HepG2 (cell line): ENCODE data around the gene NFE2L2. TPM values are rescaled to one million over a fixed set of nuclear protein-coding genes. Genes with fewer than 3 reads are reported as not detected.
A peak's percentile ranks its signal among the peaks of the same experiment; 100 is the strongest.

Experiments
- ETV6 ChIP-seq: sonication (generic); formaldehyde crosslinking; conservative IDR thresholded peaks from 2 replicates; pipeline ENCODE4 v1.4.0; 2020; ENCODE audit warnings: missing genetic modification reagents
- KIAA2018 ChIP-seq: sonication (generic); formaldehyde crosslinking; IDR thresholded peaks from 2 replicates; pipeline ENCODE4 v1.5.0; 2020; ENCODE audit warnings: mild to moderate bottlenecking, missing genetic modification reagents, borderline replicate concordance
- RBM39 ChIP-seq: fragments of 200-400 bp; formaldehyde crosslinking; IDR thresholded peaks from one replicate; pipeline ENCODE4 v1.6.1; 2018; ENCODE audit warnings: antibody characterized with exemption, mild to moderate bottlenecking, low read depth, low read length; ENCODE audit not compliant: poor library complexity, severe bottlenecking
- TGIF2 ChIP-seq: IDR thresholded peaks from 2 replicates; pipeline ENCODE4 v1.6.1; 2016; ENCODE audit warnings: control low read depth, missing compliant biosample characterization
- ZBTB43 ChIP-seq: sonication (generic); formaldehyde crosslinking; conservative IDR thresholded peaks from 2 replicates; pipeline ENCODE4 v1.4.0; 2020; ENCODE audit warnings: missing genetic modification reagents
- ZFP91 ChIP-seq: sonication (generic); formaldehyde crosslinking; IDR thresholded peaks from 2 replicates; pipeline ENCODE4 v1.9.0; 2022; ENCODE audit warnings: missing genetic modification reagents, mild to moderate bottlenecking, borderline replicate concordance
- ZNF646 ChIP-seq: sonication (generic); formaldehyde crosslinking; IDR thresholded peaks from 2 replicates; pipeline ENCODE4 v1.9.0; 2021; ENCODE audit warnings: mild to moderate bottlenecking, missing genetic modification reagents
- ZNF709 ChIP-seq: sonication (generic); formaldehyde crosslinking; IDR thresholded peaks from 2 replicates; pipeline ENCODE4 v1.5.0; 2020; ENCODE audit warnings: mild to moderate bottlenecking, missing genetic modification reagents
- polyA plus RNA-seq, 8 experiments: library from polyadenylated mRNA; depleted of rRNA in 3 of 8; stranded (reverse) in 7 of 8; unstranded in 1 of 8; fragments of >200 nt; fragmentation: Illumina TruSeq in 4 of 8; extraction: Trizol in 4 of 8; gene quantifications; 2 replicates each; pipeline versions ENCODE4 v1.2.1 to v1.2.3, GENCODE V29; 2011 to 2016; ENCODE audit warnings: low read depth in 4 of 8, missing spikeins in 1 of 8, mixed read lengths in 1 of 8; ENCODE audit not compliant: insufficient read depth in 1 of 8
- total RNA-seq, 5 experiments: library from RNA; depleted of rRNA; stranded (reverse); fragments of >200 nt; fragmentation: Illumina TruSeq; extraction: Trizol; gene quantifications; 2 replicates each; pipeline ENCODE4 v1.2.3, GENCODE V29; 2016; ENCODE audit warnings: low read depth in 1 of 5

NFE2L2 gene
- total and polyA plus RNA-seq, 2 of the 13 experiments (the other 11 are each of a cell fraction or from before 2014, with no cell fraction given) = 84.6 to 215 TPM

GRCh38 chr2:177212891-177213856 lies 51.4 kb downstream of the NFE2L2 start (continued):
- TF ChIP-seq ZBTB43 (CRISPR knock-in tag) (0 out of 2 replicates have a peak, but pooled peaks have one; percentile 47), ZFP91 (CRISPR knock-in tag) (peak; percentile 69; the same call in 1 of the 2 replicates), ZNF709 (CRISPR knock-in tag) (no peak; the same call in 1 of the 2 replicates), TGIF2 (CRISPR knock-in tag) (peak; percentile 24; the same call in 1 of the 2 replicates), RBM39 (peak; percentile 92), ZNF646 (CRISPR knock-in tag) (0 out of 2 replicates have a peak, but pooled peaks have one; percentile 14), KIAA2018 (CRISPR knock-in tag) (no peak), ETV6 (CRISPR knock-in tag) (peak; percentile 87)
